Measurements from ENCODE around the gene BTD.

Gene BTD, protein sequence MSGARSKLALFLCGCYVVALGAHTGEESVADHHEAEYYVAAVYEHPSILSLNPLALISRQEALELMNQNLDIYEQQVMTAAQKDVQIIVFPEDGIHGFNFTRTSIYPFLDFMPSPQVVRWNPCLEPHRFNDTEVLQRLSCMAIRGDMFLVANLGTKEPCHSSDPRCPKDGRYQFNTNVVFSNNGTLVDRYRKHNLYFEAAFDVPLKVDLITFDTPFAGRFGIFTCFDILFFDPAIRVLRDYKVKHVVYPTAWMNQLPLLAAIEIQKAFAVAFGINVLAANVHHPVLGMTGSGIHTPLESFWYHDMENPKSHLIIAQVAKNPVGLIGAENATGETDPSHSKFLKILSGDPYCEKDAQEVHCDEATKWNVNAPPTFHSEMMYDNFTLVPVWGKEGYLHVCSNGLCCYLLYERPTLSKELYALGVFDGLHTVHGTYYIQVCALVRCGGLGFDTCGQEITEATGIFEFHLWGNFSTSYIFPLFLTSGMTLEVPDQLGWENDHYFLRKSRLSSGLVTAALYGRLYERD

DNA sequence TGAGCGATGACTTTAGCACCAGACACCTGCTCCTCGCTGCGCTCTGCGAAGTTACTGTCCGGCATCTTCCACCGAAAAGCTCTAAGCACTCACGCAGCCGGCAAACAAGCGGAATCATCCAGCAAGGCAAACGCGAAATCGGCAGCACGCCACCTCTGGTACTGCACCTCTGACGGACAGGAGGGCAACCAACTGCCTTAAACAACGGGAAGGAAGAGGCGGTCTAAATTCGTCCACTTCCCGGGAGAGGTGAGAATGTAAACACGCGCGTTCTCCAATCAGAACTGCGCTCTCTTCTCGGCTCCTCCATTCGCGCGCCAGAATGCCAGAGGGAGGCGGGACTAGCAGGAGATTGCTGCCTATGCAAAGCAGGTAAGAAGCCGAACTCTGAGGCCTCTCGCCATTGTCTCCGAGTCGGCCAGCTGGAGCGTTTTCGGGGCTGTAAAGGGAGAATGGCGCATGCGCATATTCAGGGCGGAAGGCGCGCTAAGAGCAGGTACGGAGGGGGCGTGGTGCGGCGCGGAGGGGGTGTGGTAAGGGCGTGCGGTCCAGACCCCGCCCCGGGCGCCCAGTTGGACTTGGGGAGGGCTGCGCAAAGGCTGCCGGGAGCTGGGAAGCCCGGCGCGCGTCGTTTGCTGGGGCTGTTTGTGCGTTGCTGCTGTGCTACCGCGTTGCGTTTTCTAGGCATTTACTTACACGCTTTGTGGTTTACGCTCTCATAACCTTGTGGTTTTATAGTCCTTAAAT lies at the start of gene BTD, which contains the start of gene HACL1:
Gene BTD, plus strand, starts transcription at position 347 of the 747 bp plus-strand sequence. CDS start 33,695 bp downstream, outside the sequence.
Gene HACL1, minus strand, starts transcription at position 171 of the 747 bp plus-strand sequence. Its CDS starts 106 bp downstream, at position 65.
- DNase-seq (ENCODE audit: low read depth) = peak; percentile 96

DNA sequence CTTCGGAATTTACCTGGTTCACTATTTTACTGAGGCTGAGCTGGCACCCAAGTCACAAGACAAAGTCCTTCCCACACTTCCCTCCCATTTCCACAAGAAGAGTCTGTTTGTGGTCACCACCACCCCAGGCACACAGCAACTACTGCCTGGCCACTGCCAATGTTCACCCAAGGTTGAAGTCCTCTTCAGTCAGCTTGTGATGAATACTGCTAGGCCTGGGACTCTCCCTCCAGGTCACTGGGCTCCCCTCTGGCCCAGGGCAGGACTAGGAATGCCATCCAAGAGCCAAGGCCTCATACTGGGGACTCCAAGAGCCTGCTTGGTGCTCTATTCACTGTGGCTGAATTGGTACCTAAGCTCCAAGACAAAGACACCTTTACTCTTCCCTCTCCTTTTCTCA lies 49.6 kb upstream of the BTD start:
- no peak for DNase-seq (ENCODE audit: low read depth)

DNA sequence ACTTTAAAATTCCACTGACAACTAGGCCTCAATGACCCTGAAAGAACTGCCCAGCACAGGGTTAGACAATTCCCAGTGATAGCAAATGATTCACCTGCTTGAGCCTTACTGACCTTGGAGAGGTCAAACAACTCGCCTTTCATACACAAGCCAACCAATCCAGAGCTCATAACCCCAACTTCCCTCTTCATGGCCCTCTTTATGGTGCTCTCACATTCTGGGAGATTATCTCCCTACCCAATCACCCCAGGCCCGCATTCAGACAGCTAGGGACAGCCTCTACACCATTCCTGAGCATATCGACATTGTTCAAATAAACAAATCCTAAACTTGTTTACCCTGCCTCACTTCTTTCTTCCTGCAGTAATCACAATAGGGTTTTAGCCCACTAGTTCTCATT lies 47.8 kb upstream of the BTD start:
- DNase-seq (ENCODE audit: low read depth) = no peak

DNA sequence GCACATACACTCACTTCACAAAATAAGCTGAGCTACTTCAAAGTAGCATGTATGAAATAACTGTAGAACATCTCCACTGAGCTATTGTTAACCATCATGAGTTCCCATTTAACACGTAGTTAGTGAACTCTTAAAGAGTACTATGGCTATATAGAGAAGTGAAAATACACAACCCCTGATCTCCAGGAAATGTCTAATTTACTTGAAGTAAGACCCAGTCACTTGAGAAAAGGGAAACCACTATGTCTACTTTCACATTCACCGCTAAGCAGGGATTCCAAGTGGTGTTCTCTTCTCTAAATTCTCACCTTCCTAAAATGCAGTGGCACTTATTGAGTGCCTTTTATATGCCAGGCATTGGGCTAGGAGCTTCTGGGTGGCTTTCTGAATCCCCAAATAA lies 45.0 kb upstream of the BTD start:
- DNase-seq (ENCODE audit: low read depth) = no peak

DNA sequence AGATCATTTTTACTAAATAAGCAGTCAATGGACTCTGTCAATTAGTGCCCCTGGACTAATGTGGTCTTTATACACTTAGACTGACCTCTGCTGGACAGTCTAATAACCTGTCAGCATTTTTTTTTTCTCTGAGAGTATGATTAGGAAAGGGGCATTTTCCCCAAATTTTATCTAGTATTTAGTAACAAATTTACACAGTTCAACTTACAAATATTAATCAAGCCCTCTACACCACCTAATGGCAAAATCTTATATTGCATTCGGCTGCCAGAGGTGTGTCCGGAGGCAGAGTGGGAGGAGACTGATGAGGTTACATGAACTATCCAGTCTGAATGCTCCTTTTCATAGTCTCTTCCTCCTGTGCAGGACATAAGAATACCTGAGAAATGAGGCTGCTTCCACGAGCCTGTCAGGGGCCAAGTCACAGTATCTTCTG lies 44.0 kb upstream of the BTD start:
- DNase-seq (ENCODE audit: low read depth) = peak; percentile 5

DNA sequence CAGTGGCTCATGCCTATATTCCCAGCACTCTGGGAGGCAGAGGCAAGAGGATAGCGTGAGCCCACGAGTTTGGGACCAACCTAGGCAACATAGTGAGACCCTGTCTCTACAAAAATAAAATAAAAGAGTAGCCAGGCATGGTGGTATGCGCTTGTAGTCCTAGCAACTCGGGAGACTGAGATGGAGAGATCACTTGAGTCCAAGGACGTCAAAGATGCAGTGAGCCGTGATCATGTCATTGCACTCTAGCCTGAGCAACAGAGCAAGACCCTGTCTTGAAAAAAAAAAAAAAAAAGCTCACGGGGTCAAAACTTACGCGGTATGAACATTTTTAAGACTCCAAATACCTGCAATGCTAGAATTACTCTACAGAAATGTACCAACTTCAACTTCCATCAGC lies 43.0 kb upstream of the BTD start:
- no peak for DNase-seq (ENCODE audit: low read depth)

DNA sequence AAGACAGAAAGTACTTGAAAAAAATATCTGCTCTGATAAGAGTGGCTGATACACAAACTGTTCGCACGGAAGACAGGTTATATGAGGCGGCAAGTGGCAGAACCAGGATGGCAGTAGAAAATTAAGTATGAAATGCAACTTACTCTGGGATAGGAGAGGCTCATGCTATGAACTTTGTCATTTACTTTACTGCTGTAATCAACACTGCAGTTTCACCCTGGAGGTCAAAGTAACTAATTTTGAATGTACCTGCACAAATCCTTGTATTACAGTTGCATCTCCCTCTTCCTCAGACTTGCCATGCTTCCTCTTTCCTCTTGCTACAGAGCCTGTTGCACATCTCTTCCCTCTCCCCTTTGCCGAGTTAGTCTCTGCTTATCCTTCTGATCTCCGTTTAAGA lies 39.0 kb upstream of the BTD start:
- no peak for DNase-seq (ENCODE audit: low read depth)

DNA sequence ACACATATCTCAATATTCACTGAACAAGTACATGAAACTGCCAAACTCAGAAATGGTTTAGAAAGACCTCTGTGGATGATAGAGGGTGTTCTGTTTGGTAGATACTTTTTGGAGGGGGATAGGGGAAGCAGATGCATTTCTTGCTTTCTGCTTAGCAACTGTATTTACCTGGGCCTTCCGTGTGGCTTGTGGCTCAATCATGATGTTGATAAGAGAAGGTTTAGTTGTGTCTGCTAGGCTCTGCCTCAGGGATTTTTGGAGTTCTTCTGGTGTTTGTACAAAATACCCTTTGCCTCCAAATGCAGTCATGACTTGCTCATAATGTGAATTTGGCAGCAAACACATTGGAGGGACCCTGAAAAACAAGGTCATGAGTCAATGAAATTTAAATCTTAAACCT lies 38.4 kb upstream of the BTD start:
- DNase-seq (ENCODE audit: low read depth) = no peak

DNA sequence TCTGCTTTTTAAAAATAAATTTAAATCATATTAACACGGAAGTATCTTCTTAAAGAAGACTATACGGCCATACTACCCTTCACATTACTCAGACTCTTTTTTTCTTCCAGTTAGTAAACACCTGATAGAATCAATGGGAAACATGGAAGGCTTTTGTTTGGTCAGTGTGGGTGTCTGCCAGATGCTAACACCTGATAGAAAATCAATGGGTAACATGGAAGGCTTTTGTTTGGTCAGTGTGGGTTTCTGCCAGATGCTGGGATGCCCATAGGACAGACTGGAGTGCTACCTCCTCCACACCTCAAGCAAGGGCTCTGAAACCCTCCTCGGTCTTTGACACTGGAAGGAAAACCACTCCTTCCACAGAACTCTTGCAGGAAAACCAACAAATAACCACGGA lies 29.4 kb upstream of the BTD start:
- no peak for DNase-seq (ENCODE audit: low read depth)

DNA sequence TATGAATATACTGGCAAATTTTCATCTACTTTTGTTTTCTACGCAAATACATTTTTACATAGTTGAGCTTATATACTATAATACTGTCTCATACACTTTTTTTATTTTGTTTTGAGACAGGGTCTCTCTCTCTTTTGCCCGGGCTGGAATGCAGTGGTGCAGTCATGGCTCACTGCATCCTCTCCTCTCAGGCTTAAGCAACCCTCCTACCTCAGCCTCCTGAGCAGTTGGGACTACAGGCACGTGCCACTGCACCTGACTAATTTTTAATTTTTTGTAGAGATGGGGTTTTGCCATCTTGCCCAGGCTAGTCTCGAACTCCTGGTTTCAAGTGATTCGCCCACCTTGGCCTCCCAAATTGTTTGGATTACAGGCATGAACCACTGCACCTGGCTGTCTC lies 26.1 kb upstream of the BTD start:
- no peak for DNase-seq (ENCODE audit: low read depth)

DNA sequence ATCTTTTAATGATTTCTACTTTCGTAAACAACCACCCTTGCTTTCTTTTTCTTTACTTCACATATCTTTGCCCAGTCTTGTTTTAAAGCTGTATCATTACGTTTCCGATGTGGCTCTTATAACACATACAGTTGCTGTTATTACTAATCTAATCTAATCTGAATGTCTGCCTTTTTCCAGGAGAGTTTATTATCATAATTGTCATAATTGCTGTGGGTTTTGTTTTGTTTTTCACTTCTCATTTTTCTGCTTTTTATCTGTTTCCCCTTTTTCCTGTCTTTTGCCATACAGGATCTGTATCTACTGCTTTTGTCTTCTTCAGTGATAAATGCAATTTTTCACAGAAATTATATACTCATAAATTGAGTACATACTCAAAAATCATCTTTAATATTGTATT lies 25.1 kb upstream of the BTD start:
- no peak for DNase-seq (ENCODE audit: low read depth)

DNA sequence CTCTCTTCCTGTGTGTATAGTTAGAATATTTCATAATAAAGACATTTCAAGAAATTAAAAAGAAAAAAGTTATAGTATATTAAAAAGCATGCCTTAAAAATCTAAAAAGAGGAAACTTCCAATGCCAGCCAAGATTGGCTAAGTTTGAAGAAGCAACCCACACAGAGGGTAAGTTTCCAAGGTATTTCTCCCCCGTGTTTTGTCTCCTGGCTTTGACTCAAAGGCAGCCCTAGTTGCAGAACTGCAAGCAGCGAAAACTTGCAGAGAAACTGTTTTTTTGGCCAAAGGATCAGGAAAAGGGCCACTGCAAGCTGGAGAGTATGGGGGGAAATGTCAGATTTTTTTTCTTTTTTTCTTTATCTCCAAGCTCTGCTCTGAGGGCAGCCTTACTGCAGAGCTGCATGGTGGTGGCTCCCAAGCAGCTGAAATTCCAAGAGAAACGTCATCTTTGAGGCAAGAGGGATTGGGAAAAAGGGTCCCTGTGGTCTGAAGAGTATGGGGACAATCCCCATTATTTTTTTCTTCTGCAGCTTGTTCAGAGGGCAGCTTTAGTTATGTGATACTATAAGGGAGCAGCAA lies 23.2 kb upstream of the BTD start:
- DNase-seq (ENCODE audit: low read depth) = no peak

DNA sequence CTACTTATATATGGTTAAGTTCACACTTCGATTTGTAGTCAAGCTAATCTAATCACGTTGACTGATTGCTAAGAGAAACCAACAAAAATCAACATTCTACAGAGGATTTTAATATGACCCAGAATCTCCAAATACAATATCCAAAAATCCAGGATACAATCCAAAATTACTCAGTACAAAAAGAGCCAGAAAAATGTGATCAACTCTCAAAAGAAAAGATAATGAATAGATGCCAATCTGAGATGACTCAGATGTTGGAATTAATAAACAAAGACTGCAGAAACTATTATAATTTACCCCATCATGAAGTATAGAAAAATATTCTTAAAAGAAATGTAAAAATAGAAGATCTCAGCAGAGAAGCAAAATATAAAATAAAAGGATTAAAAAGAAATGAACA lies 22.5 kb upstream of the BTD start:
- no peak for DNase-seq (ENCODE audit: low read depth)

DNA sequence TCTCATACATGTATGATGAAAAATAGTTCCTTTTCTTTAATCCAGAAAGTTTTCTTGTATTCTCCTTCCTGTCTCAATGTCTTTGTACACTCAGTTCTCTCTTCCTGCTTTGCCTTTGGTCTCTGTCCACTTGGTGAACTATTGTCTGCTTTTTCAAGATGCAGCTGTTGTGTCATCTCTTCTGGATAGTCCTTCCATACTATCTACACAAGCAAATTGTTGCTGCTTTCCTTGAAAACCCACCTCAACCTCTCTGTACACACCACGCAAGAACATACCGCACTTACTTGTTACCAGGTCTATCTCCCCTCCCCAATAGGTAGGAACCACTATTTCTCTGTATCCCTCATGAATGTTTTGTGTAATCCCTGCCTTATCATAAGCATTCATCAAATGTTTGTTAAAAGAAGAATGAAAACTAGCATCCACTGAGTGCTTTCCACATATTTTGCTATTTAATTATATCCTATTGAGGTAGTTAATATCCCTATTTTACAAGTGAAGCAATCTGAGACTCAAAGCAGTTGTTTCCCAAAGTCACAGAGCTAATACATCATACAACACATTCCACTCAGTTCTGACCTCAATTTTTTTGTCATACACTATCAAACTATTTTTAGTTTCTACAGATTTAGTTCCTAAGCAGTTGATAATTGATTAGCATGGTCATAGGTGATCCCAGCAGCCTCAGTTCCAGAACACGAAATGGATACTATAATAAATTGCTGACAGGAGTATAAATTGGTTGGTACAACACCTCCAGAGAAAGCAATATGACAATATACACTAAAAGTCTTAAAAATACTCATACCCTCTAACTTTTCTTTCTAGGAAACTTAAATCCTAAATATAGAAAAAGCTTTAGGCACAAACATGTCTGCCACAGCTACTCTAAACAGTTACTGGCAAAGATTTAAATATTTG lies 19.8 kb upstream of the BTD start:
- DNase-seq (ENCODE audit: low read depth) = no peak

DNA sequence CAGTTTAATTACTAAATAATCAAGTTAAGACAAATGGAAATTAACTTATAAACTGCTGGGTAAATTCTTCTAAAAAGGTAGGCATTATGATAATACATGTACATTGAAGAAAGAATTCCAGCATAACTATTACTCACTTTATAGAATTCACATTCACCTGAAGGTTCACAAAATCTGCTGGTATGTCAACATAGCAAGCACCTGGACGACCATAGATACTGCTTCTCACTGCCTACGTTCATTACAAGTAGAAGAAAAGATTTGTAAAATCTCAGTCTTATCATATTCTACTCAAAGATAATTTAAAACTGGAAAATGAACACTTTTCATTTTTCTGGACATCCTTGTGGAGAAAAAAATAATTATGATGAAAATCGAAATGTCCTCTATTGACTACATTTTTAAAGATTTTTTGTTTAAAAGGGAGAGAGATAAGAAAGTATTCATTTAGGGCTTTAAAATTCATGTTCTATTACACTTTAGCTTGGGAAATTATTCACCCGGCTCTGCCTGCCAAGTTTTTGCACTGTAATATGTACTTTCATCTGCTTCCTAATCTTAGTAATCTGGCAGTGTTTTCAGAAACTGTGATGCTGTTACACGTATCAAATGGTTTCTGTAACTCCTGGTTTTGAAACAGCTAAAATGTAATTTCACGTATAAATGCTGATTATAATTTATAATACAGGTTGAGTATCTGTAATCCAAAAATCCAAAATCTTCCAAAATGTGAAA lies 16.3 kb upstream of the BTD start:
- DNase-seq (ENCODE audit: low read depth) = no peak

DNA sequence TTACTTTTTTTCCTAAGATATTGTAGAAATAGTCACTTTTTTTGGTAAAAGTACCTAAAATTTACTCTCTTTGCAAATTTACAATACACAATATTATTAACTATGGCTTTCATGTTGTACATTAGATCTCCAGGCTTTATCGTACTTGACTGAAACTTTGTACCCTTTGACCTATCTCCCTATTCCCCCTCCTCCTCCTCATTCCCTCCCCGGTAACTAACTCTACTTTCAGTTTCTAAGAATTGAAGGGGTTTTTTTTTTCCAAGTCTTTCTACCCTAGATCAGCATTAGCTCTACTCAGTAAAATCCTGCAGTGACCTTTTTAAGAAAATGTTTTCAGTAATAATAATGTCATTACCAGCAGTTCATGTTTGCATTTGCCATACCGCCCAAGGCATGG lies 10.3 kb upstream of the BTD start:
- no peak for DNase-seq (ENCODE audit: low read depth)

DNA sequence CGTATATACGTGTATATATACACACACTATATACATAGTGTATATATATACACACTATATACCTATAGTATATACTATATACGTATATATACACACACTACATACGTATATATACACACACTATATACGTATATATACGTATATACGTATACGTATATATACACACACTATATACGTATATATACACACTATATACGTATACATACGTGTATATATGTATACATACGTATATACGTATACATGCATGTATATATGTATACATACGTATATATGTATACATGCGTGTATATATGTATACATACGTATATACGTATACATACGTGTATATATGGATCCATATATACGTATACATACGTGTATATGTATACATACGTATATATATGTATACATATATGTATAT lies 9.6 kb upstream of the BTD start:
- DNase-seq (ENCODE audit: low read depth) = no peak

DNA sequence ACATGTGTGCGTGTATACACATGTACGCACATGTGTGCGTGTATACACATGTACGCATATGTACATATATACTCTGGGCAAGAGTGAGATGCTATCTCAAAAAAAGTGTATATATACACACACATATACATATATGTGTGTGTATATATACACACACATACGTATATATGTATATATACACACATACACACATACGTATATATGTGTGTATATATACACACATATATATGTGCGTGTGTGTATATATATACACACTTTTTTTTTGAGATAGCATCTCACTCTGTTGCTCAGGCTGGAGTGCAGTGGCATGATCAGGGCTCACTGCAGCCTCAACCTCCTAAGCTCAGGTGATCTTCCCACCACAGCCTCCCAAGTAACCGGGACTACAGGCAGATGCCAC lies 8.6 kb upstream of the BTD start:
- no peak for DNase-seq (ENCODE audit: low read depth)

DNA sequence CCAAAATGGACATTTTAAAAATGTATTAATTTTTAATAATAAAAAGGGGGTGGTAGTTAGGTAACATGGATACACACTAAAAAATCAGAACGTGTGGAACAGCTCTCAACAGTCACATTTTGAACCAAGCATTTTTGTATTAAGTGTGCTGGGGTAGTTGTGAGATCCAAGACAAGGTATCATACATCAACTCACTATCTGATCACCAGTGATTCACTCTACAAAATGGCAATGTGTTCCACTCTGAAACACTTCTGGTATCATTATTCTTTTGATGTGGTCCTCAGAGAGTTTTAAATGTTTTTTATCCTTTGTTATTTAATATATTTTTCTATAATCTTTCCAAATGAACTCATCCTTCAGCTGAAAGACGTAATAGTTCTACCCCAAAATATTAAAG lies 5.6 kb upstream of the BTD start:
- DNase-seq (ENCODE audit: low read depth) = no peak

DNA sequence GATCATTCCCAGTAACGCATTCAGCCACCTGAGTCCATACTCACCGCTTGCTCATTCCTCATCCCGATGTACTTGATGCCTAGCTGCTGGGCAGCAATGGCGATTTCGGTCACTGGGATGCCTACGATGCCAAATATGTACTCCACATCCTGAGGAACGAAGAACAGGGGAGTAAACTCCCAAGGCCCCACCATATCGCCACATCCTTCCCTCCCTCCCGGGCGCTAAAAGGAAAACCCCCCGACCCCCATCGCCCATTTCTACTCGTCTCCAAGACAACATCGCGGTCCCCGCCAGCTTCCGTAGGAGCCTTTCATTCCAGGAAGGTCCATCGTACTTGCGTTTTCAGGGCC lies 523 bp upstream of the BTD start:
- no peak for DNase-seq (ENCODE audit: low read depth)

DNA sequence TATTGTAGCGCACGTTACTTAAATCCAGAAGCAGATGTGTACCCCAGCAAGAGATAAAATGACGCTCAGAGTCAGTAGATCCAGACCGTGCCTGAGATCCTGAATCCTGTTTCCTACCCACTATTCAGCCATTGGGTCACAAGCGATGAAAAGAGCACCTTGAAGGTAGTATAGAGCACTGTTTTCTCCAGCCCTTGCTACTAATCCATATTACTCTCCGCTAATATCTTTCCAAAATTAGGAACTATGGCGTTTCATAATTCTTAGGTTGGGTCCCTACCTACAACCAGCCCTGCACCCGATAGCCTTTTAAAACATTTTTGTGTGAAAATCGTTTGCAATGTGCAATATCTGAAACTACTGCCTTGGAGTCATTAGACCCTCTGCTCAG lies 596 bp downstream of the BTD start:
- DNase-seq (ENCODE audit: low read depth) = no peak

Data from stimulated activated CD8-positive, alpha-beta memory T cell treated with anti-CD3 and anti-CD28 coated beads, Interleukin-15, amount 100 ng/mL, for 1 hour (primary cell).